IMR-90 (cell line): ENCODE measurements around the gene SPATA16. TPM values are rescaled to one million over a fixed set of nuclear protein-coding genes. Genes with fewer than 3 reads are reported as not detected.

Experiments
- ATAC-seq: fragments of 200-7000 bp; cut with Tn5 transposase; 2 replicates; pipeline ENCODE4 v1.9.1; 2020; ENCODE audit warnings: low read depth, mild to moderate bottlenecking, moderate library complexity
- BruUV-seq: library from RNA; stranded (reverse); fragments of 400-500 nt; replicated peaks from 2 replicates; lab custom pipeline; 2021; lab: Mats Ljungman, UMichigan
- CTCF ChIA-PET: fragments of 300-600 bp; formaldehyde crosslinking; extraction: SDS; loops from one replicate; lab custom pipeline; 2021; ENCODE audit warnings: antibody characterized with exemption; lab: Yijun Ruan, JAX
- POLR2A ChIA-PET: fragments of 300-600 bp; sonication (Branson Sonifier 250); formaldehyde crosslinking; loops from one replicate; lab custom pipeline; 2022; ENCODE audit warnings: antibody characterized with exemption; ENCODE audit not compliant: unreplicated experiment; lab: Charles Lee
- DNase-seq: peaks from one replicate; pipeline ENCODE4 v3.0.0; 2013
- H2AFZ ChIP-seq: replicated peaks from 2 replicates; pipeline ENCODE3; 2013; ENCODE audit warnings: low read length, mild to moderate bottlenecking; ENCODE audit not compliant: poor library complexity
- H2AK5ac ChIP-seq: 2 replicates; pipeline ENCODE4 v1.6.1; 2013; ENCODE audit warnings: low read depth, low read length, inconsistent platforms
- H2AK9ac ChIP-seq: replicated peaks from 2 replicates; pipeline ENCODE3; 2013; ENCODE audit warnings: mild to moderate bottlenecking, low read depth, low read length, moderate library complexity; ENCODE audit not compliant: poor library complexity
- H2BK120ac ChIP-seq: 2 replicates; pipeline ENCODE4 v1.6.1; 2013; ENCODE audit warnings: low read depth, low read length, inconsistent platforms
- H2BK15ac ChIP-seq: 3 replicates; pipeline ENCODE4 v1.6.1; 2013; ENCODE audit warnings: low read depth, low read length, inconsistent platforms
- H2BK20ac ChIP-seq: 2 replicates; pipeline ENCODE4 v1.6.1; 2013; ENCODE audit warnings: low read depth, mild to moderate bottlenecking, inconsistent platforms, low read length, moderate library complexity
- H2BK5ac ChIP-seq: 2 replicates; pipeline ENCODE4 v1.6.1; 2013; ENCODE audit warnings: mild to moderate bottlenecking, low read depth, low read length, inconsistent platforms; ENCODE audit not compliant: poor library complexity, severe bottlenecking
- H3K14ac ChIP-seq: replicated peaks from 2 replicates; pipeline ENCODE4 v1.6.1; 2013; ENCODE audit warnings: low read depth, low read length, inconsistent platforms
- H3K18ac ChIP-seq: 2 replicates; pipeline ENCODE4 v1.6.1; 2013; ENCODE audit warnings: low read depth, low read length, control low read depth
- H3K23ac ChIP-seq: 2 replicates; pipeline ENCODE4 v1.6.1; 2013; ENCODE audit warnings: low read depth, low read length, inconsistent platforms
- H3K27ac ChIP-seq: 2 replicates; pipeline ENCODE4 v1.5.1; 2013; ENCODE audit warnings: mild to moderate bottlenecking, control low read depth, low read length; ENCODE audit not compliant: insufficient read depth
- H3K27me3 ChIP-seq: 2 replicates; pipeline ENCODE4 v1.6.1; 2013; ENCODE audit warnings: low read length; ENCODE audit not compliant: control insufficient read depth, insufficient read depth
- H3K36me3 ChIP-seq: 2 replicates; pipeline ENCODE4 v1.6.1; 2013; ENCODE audit warnings: low read length, mixed read lengths; ENCODE audit not compliant: control insufficient read depth, insufficient read depth
- H3K4ac ChIP-seq: 2 replicates; pipeline ENCODE4 v1.6.1; 2013; ENCODE audit warnings: low read depth, low read length, inconsistent platforms
- H3K4me1 ChIP-seq: 2 replicates; pipeline ENCODE4 v1.6.1; 2013; ENCODE audit warnings: low read length, mixed read lengths; ENCODE audit not compliant: control insufficient read depth, insufficient read depth
- H3K4me2 ChIP-seq: 2 replicates; pipeline ENCODE4 v1.6.1; 2013; ENCODE audit warnings: low read depth, mild to moderate bottlenecking, control low read depth, low read length, moderate library complexity
- H3K4me3 ChIP-seq: 2 replicates; pipeline ENCODE4 v1.5.1; 2013; ENCODE audit warnings: low read depth, mild to moderate bottlenecking, control low read depth, low read length, moderate library complexity; ENCODE audit not compliant: insufficient read depth
- H3K56ac ChIP-seq: 2 replicates; pipeline ENCODE4 v1.6.1; 2013; ENCODE audit warnings: low read length, inconsistent platforms; ENCODE audit not compliant: insufficient read depth; ENCODE audit errors: extremely low read depth
- H3K79me1 ChIP-seq, 2 experiments: 2 replicates each; pipeline ENCODE4 v1.6.1; 2013; ENCODE audit warnings: low read length in 2 of 2, inconsistent platforms in 1 of 2, low read depth in 1 of 2
- H3K9ac ChIP-seq: 2 replicates; pipeline ENCODE4 v1.6.1; 2013; ENCODE audit warnings: low read depth, low read length, control low read depth
- H3K9me1 ChIP-seq: 2 replicates; pipeline ENCODE4 v1.6.1; 2013; ENCODE audit warnings: low read length, inconsistent platforms; ENCODE audit not compliant: insufficient read depth
- H3K9me3 ChIP-seq: 2 replicates; pipeline ENCODE4 v1.6.1; 2013; ENCODE audit warnings: low read length; ENCODE audit not compliant: control insufficient read depth, insufficient read depth
- H4K20me1 ChIP-seq: 2 replicates; pipeline ENCODE4 v1.6.1; 2013; ENCODE audit warnings: low read length, inconsistent platforms; ENCODE audit not compliant: insufficient read depth
- H4K5ac ChIP-seq: 2 replicates; pipeline ENCODE4 v1.6.1; 2013; ENCODE audit warnings: mild to moderate bottlenecking, low read depth, low read length, control low read depth
- H4K8ac ChIP-seq, 2 experiments: 2 replicates each; pipeline ENCODE4 v1.6.1; 2013; ENCODE audit warnings: low read depth in 2 of 2, low read length in 2 of 2, control low read depth in 1 of 2, inconsistent platforms in 1 of 2
- H4K91ac ChIP-seq: 2 replicates; pipeline ENCODE4 v1.6.1; 2013; ENCODE audit warnings: low read depth, low read length, inconsistent platforms; ENCODE audit not compliant: insufficient read depth
- BHLHE40 ChIP-seq: fragments of 150-350 bp; IDR thresholded peaks from 2 replicates; pipeline ENCODE4 v1.6.1; 2016; ENCODE audit warnings: mild to moderate bottlenecking, low read depth, low read length
- CEBPB ChIP-seq: IDR thresholded peaks from 2 replicates; pipeline ENCODE4 v1.6.1; 2012; ENCODE audit warnings: low read depth, low read length, improper control_type of control experiment
- CHD1 ChIP-seq: IDR thresholded peaks from 2 replicates; pipeline ENCODE4 v1.6.1; 2012; ENCODE audit warnings: low read depth, low read length, improper control_type of control experiment
- FOS ChIP-seq: fragments of 150-350 bp; IDR thresholded peaks from 2 replicates; pipeline ENCODE4 v1.6.1; 2016; ENCODE audit warnings: low read depth, low read length
- MAZ ChIP-seq: IDR thresholded peaks from 2 replicates; pipeline ENCODE4 v1.6.1; 2012; ENCODE audit warnings: low read depth, mild to moderate bottlenecking, low read length, improper control_type of control experiment, moderate library complexity, borderline replicate concordance
- MXI1 ChIP-seq: IDR thresholded peaks from 2 replicates; pipeline ENCODE4 v1.6.1; 2012; ENCODE audit warnings: low read depth, mild to moderate bottlenecking, low read length, moderate library complexity, borderline replicate concordance
- NFE2L2 ChIP-seq: fragments of 150-350 bp; IDR thresholded peaks from 2 replicates; pipeline ENCODE4 v1.6.1; 2016; ENCODE audit warnings: low read depth, mild to moderate bottlenecking, low read length
- POLR2A ChIP-seq: IDR thresholded peaks from 2 replicates; pipeline ENCODE4 v1.6.1; 2012; ENCODE audit warnings: mild to moderate bottlenecking, low read depth, low read length
- RAD21 ChIP-seq: IDR thresholded peaks from 2 replicates; pipeline ENCODE4 v1.6.1; 2012; ENCODE audit warnings: low read length, improper control_type of control experiment
- RCOR1 ChIP-seq: IDR thresholded peaks from 2 replicates; pipeline ENCODE4 v1.6.1; 2012; ENCODE audit warnings: mild to moderate bottlenecking, low read length, improper control_type of control experiment; ENCODE audit not compliant: insufficient replicate concordance
- RFX5 ChIP-seq: IDR thresholded peaks from 2 replicates; pipeline ENCODE4 v1.8.0; 2012; ENCODE audit warnings: low read depth, mild to moderate bottlenecking, low read length, moderate library complexity
- SMC3 ChIP-seq: fragments of 150-350 bp; IDR thresholded peaks from 2 replicates; pipeline ENCODE4 v1.6.1; 2016; ENCODE audit warnings: low read depth, mild to moderate bottlenecking, antibody characterized with exemption, low read length, moderate library complexity
- USF2 ChIP-seq: fragments of 150-350 bp; IDR thresholded peaks from 2 replicates; pipeline ENCODE4 v1.6.1; 2017; ENCODE audit warnings: mild to moderate bottlenecking, antibody characterized with exemption, low read length, low read depth
- WGBS, 2 experiments: methylation state at CpG; one replicate each; pipeline versions ENCODE4 v1.1.5 to v1.1.7; 2013; ENCODE audit warnings: missing lambda C conversion rate in 2 of 2; ENCODE audit not compliant: insufficient read length in 1 of 2; ENCODE audit errors: extremely low coverage in 2 of 2; 5-methylcytosine and 5-hydroxymethylcytosine counted together
- dilution Hi-C: fragments of 300-500 bp; cut with HindIII; formaldehyde crosslinking; loops from one replicate; pipeline ENCODE4 v1.14.3; 2018; ENCODE audit warnings: low sequenced_read_pairs; ENCODE audit not compliant: unreplicated experiment
- in situ Hi-C: fragments of 300-500 bp; cut with MboI; formaldehyde crosslinking; loops from 3 replicates; pipeline ENCODE4 v1.14.3; 2019; ENCODE audit warnings: low sequenced_read_pairs, inconsistent platforms, mixed read lengths
- intact Hi-C: fragments of 100-400 bp; cut with micrococcal nuclease; formaldehyde crosslinking; loops from 2 replicates; pipeline ENCODE4 v1.10.0; 2022
- polyA plus RNA-seq, 3 experiments: library from polyadenylated mRNA; depleted of rRNA; stranded (reverse); fragments of >200 nt; gene quantifications; 2 replicates each; pipeline ENCODE4 v1.2.3, GENCODE V29; 2012; ENCODE audit warnings: low replicate concordance in 1 of 3
- total RNA-seq: library from RNA; depleted of rRNA; stranded (reverse); fragments of >200 nt; gene quantifications from 2 replicates; pipeline ENCODE4 v1.2.3, GENCODE V29; 2012
- TF ChIP-seq, protein P1 (sequence below): fragments of 150-350 bp; IDR thresholded peaks from 2 replicates; pipeline ENCODE4 v1.6.1; 2016; ENCODE audit warnings: low read depth, mild to moderate bottlenecking, low read length, moderate library complexity, borderline replicate concordance
- TF ChIP-seq, protein P2 (sequence below): conservative IDR thresholded peaks from 2 replicates; pipeline ENCODE4 v1.5.1; 2012; ENCODE audit warnings: mild to moderate bottlenecking, low read depth, low read length, improper control_type of control experiment

Gene SPATA16
- total and polyA plus RNA-seq, 2 of the 4 experiments (the other 2 are of a cell fraction), result not detected

DNA sequence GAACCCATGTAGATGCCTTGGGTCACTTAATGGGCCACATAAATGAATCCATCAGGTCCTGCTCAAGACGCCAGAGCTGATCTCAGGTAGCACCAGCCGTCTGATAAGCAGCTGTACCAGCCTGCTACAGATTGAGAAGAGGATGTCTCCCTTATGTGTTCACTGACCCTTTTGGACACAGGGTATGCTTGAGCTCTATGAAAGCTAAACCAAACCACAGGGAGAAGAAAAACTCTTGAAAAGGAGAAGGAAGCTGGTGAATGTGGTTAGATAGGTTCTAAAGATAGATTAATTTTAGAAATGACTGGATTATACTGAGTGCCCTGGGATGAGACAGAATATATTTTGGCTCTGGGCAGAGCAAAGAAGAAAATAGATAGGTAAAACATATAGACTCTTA is 187.5 kb downstream of the SPATA16 start:
- no peak overlapping the region for H3K27ac ChIP-seq
- intact Hi-C loops, result no loop called here

More for the DNA sequence above, 187.5 kb downstream of the SPATA16 start:
- Histone ChIP-seq H3K79me1 (no peaks in the 10 kb centered on the region), H3K4me3 (no peak overlapping the region), H3K4me1 (no peaks in the 10 kb centered on the region), H3K4ac (no peak overlapping the region), H2BK15ac (no peak overlapping the region), H3K18ac (no peak overlapping the region), H2BK120ac (no peak overlapping the region), H3K4me2 (no peak overlapping the region), H2AK9ac (no peak overlapping the region), H4K20me1 (no peaks in the 10 kb centered on the region), H4K8ac (no peak overlapping the region), H4K91ac (no peak overlapping the region), H3K36me3 (no peaks in the 10 kb centered on the region), H3K56ac (no peak overlapping the region), H2AK5ac (no peak overlapping the region), H3K27me3 (no peaks in the 10 kb centered on the region), H2BK5ac (no peak overlapping the region), H2BK20ac (no peak overlapping the region), H3K9me3 (no peaks in the 10 kb centered on the region), H3K23ac (no peak overlapping the region), H3K14ac (no peak overlapping the region), H3K9ac (no peak overlapping the region), H2AFZ (no peak overlapping the region), H3K9me1 (no peaks in the 10 kb centered on the region), H4K5ac (no peak overlapping the region)
- dilution Hi-C loops, result no loop called here
- DNase-seq, result no peak
- POLR2A ChIA-PET, result no interaction called here
- BruUV-seq, result no TSS peak
- CTCF ChIA-PET, result no interaction called here
- TF ChIP-seq USF2, result no peak
- no peak for TF ChIP-seq MXI1
- no peak for TF ChIP-seq CHD1
- no peak for TF ChIP-seq FOS
- no peak for TF ChIP-seq RFX5
- TF ChIP-seq, protein P1, sequence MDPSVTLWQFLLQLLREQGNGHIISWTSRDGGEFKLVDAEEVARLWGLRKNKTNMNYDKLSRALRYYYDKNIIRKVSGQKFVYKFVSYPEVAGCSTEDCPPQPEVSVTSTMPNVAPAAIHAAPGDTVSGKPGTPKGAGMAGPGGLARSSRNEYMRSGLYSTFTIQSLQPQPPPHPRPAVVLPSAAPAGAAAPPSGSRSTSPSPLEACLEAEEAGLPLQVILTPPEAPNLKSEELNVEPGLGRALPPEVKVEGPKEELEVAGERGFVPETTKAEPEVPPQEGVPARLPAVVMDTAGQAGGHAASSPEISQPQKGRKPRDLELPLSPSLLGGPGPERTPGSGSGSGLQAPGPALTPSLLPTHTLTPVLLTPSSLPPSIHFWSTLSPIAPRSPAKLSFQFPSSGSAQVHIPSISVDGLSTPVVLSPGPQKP, result no peak
- TF ChIP-seq MAZ, result no peak
- TF ChIP-seq RCOR1, result no peak
- TF ChIP-seq, protein P2, sequence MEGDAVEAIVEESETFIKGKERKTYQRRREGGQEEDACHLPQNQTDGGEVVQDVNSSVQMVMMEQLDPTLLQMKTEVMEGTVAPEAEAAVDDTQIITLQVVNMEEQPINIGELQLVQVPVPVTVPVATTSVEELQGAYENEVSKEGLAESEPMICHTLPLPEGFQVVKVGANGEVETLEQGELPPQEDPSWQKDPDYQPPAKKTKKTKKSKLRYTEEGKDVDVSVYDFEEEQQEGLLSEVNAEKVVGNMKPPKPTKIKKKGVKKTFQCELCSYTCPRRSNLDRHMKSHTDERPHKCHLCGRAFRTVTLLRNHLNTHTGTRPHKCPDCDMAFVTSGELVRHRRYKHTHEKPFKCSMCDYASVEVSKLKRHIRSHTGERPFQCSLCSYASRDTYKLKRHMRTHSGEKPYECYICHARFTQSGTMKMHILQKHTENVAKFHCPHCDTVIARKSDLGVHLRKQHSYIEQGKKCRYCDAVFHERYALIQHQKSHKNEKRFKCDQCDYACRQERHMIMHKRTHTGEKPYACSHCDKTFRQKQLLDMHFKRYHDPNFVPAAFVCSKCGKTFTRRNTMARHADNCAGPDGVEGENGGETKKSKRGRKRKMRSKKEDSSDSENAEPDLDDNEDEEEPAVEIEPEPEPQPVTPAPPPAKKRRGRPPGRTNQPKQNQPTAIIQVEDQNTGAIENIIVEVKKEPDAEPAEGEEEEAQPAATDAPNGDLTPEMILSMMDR, result no peak
- no peak for TF ChIP-seq RAD21
- no peak for TF ChIP-seq CEBPB
- TF ChIP-seq NFE2L2, result no peak
- no peak for TF ChIP-seq POLR2A
- no peak for TF ChIP-seq SMC3
- no peak for TF ChIP-seq BHLHE40
- WGBS, 2 experiments, result 42% methylated on average over 2 of the region's 2 CpGs; no CpG with 5 or more reads in 1 of the 2 experiments
- in situ Hi-C loops, result no loop called here
- ATAC-seq, result no peak
